ENCODE measurements around the gene ACBD6. TPM values are rescaled to one million over a fixed set of nuclear protein-coding genes. Genes with fewer than 3 reads are reported as not detected.

Gene ACBD6
- total and polyA plus RNA-seq, 2 experiments from 2014 or later = 75.7 to 88.8 TPM

GRCh38 chr1:180261030-180261429 lies 241.3 kb downstream of the ACBD6 start:
- Histone ChIP-seq H3K4me3 (no peak overlapping the region), H3K9me2 (ENCODE audit: insufficient read depth) (no peaks in the 10 kb centered on the region), H3K4me2 (no peak overlapping the region), H3K36me3 (ENCODE audit: insufficient read depth) (no peaks in the 10 kb centered on the region), H3K4me1 (ENCODE audit: insufficient read depth) (peaks cover 11% of the 10 kb centered on the region), H2AFZ (no peak overlapping the region), H3F3A (replicated peaks; ENCODE audit: low read depth) (no peaks in the 10 kb centered on the region), H4K20me1 (replicated peaks; ENCODE audit: insufficient read depth) (no peaks in the 10 kb centered on the region), H3K27ac (ENCODE audit: low read depth) (no peak overlapping the region), H3K79me2 (replicated peaks; ENCODE audit: insufficient read depth) (no peaks in the 10 kb centered on the region), H3K27me3 (ENCODE audit: insufficient read depth) (no peaks in the 10 kb centered on the region)
- no peak for ATAC-seq
- peaks cover 36% of the 10 kb centered on the region for H3K4me1 Mint-ChIP-seq
- no peaks in the 10 kb centered on the region; the same call in 2 of the 3 replicates for H3K9me3 Mint-ChIP-seq
- no peak for DNase-seq (ENCODE audit: low spot score)
- no peak for TF ChIP-seq EZH2phosphoT487 (IDR thresholded peaks at IDR 0.05; ENCODE audit: unreplicated experiment)
- no peak for TF ChIP-seq CREB1 (CRISPR knock-in tag; IDR thresholded peaks at IDR 0.05; ENCODE audit: low read depth)
- TF ChIP-seq, protein P1, sequence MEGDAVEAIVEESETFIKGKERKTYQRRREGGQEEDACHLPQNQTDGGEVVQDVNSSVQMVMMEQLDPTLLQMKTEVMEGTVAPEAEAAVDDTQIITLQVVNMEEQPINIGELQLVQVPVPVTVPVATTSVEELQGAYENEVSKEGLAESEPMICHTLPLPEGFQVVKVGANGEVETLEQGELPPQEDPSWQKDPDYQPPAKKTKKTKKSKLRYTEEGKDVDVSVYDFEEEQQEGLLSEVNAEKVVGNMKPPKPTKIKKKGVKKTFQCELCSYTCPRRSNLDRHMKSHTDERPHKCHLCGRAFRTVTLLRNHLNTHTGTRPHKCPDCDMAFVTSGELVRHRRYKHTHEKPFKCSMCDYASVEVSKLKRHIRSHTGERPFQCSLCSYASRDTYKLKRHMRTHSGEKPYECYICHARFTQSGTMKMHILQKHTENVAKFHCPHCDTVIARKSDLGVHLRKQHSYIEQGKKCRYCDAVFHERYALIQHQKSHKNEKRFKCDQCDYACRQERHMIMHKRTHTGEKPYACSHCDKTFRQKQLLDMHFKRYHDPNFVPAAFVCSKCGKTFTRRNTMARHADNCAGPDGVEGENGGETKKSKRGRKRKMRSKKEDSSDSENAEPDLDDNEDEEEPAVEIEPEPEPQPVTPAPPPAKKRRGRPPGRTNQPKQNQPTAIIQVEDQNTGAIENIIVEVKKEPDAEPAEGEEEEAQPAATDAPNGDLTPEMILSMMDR (conservative IDR thresholded peaks at IDR 0.05; ENCODE audit: low read depth in 2 of 2) = no peak
- TF ChIP-seq REST (IDR thresholded peaks at IDR 0.05; ENCODE audit: unreplicated experiment) = no peak
- TF ChIP-seq EZH2 (IDR thresholded peaks at IDR 0.05; ENCODE audit: low read depth, unreplicated experiment) = no peak
- no peak for TF ChIP-seq NANOG (IDR thresholded peaks at IDR 0.05; ENCODE audit: borderline replicate concordance)
- TF ChIP-seq ZNF462 (CRISPR knock-in tag; IDR thresholded peaks at IDR 0.05) = no peak
- no peak for TF ChIP-seq POLR2AphosphoS5 (IDR thresholded peaks at IDR 0.05; ENCODE audit: low read depth)
- no peak for TF ChIP-seq ETS1 (IDR thresholded peaks at IDR 0.05)
- no peak for TF ChIP-seq ZNF331 (CRISPR knock-in tag; IDR thresholded peaks at IDR 0.05; ENCODE audit: low read depth)
- no peak for TF ChIP-seq JUNB (IDR thresholded peaks at IDR 0.05; ENCODE audit: unreplicated experiment)
- no peak for TF ChIP-seq STAT1 (IDR thresholded peaks at IDR 0.05; ENCODE audit: unreplicated experiment)
- no peak for TF ChIP-seq ZNF114 (CRISPR knock-in tag; IDR thresholded peaks at IDR 0.05)
- H3K27ac Mint-ChIP-seq = no peak overlapping the region
- H3K4me3 Mint-ChIP-seq = no peak overlapping the region
- H3K36me3 Mint-ChIP-seq (ENCODE audit: low read depth) = no peaks in the 10 kb centered on the region; the same call in 2 of the 3 replicates
- peaks cover 18% of the 10 kb centered on the region for H3K27me3 Mint-ChIP-seq (ENCODE audit: insufficient read depth, low read depth, poor library complexity)
